GM21825 (cell line): ENCODE data around the gene ENDOV.

ENCODE experiments used
- ATAC-seq: cut with Tn5 transposase; IDR thresholded peaks from one replicate; pipeline ENCODE4 v1.9.1; 2021; ENCODE audit warnings: mild to moderate bottlenecking, moderate library complexity; ENCODE audit not compliant: unreplicated experiment

ENDOV gene

GRCh38 chr17:80464486-80464885 lies 49.5 kb downstream of the ENDOV start:
- ATAC-seq: no peak

- ATAC-seq: no peak
These were observed 50.5 kb downstream of the ENDOV start for GRCh38 chr17:80465327-80465974.

GRCh38 chr17:80466188-80466705 lies 51.3 kb downstream of the ENDOV start:
- ATAC-seq: no peak

- ATAC-seq: no peak
These were observed 53.3 kb downstream of the ENDOV start for GRCh38 chr17:80468242-80468641.

GRCh38 chr17:80468781-80469493 lies 54.0 kb downstream of the ENDOV start:
- ATAC-seq: no peak

GRCh38 chr17:80469667-80470066 lies 54.7 kb downstream of the ENDOV start:
- no peak for ATAC-seq

- no peak for ATAC-seq
These were observed 55.6 kb downstream of the ENDOV start for GRCh38 chr17:80470603-80471002.

GRCh38 chr17:80471922-80472321 lies 57.0 kb downstream of the ENDOV start:
- no peak for ATAC-seq

GRCh38 chr17:80472996-80473395 lies 58.0 kb downstream of the ENDOV start:
- no peak for ATAC-seq

GRCh38 chr17:80473701-80474100 lies 58.7 kb downstream of the ENDOV start:
- no peak for ATAC-seq

- no peak for ATAC-seq
These were observed 59.4 kb downstream of the ENDOV start for GRCh38 chr17:80474231-80474960.

- no peak for ATAC-seq
These were observed 60.3 kb downstream of the ENDOV start for GRCh38 chr17:80474961-80475909.

- no peak for ATAC-seq
These were observed 61.2 kb downstream of the ENDOV start, which contains the start of gene NPTX1 for GRCh38 chr17:80475910-80476876. NPTX1 (minus strand) TSS chr17:80476607; CDS start chr17:80476446, 161 bp downstream.

GRCh38 chr17:80476877-80477646 lies 62.1 kb downstream of the ENDOV start:
- no peak for ATAC-seq

GRCh38 chr17:80477647-80478478 lies 62.9 kb downstream of the ENDOV start:
- no peak for ATAC-seq

- ATAC-seq: no peak
These were observed 63.7 kb downstream of the ENDOV start for GRCh38 chr17:80478487-80479245.

- no peak for ATAC-seq
These were observed 64.2 kb downstream of the ENDOV start for GRCh38 chr17:80479246-80479566.
